Subcutaneous abdominal adipose tissue (tissue), 5 donors: Measurements from ENCODE around the gene EIF2B4.

Experiments used
- H3K27ac ChIP-seq: one replicate; pipeline ENCODE4 v1.7.0; 2013; ENCODE audit warnings: low read depth, mild to moderate bottlenecking, inconsistent platforms, low read length, moderate library complexity
- H3K27me3 ChIP-seq, 5 donors: one replicate each; pipeline ENCODE4 v1.7.0; 2013; ENCODE audit warnings: low read length in 5 of 5, inconsistent platforms in 1 of 5; ENCODE audit not compliant: control insufficient read depth in 5 of 5, insufficient read depth in 4 of 5
- H3K36me3 ChIP-seq, 5 donors: one replicate each; pipeline ENCODE4 v1.7.0; 2013; ENCODE audit warnings: low read length in 5 of 5; ENCODE audit not compliant: control insufficient read depth in 5 of 5, insufficient read depth in 5 of 5
- H3K4me1 ChIP-seq, 5 donors: one replicate each; pipeline ENCODE4 v1.7.0; 2013; ENCODE audit warnings: low read length in 5 of 5, mild to moderate bottlenecking in 3 of 5, moderate library complexity in 1 of 5; ENCODE audit not compliant: control insufficient read depth in 5 of 5, insufficient read depth in 5 of 5
- H3K4me3 ChIP-seq, 5 donors: one replicate each; pipeline ENCODE4 v1.7.0; 2013; ENCODE audit warnings: low read length in 5 of 5, low read depth in 1 of 5
- H3K9ac ChIP-seq, 5 donors: one replicate each; pipeline ENCODE4 v1.7.0; 2013; ENCODE audit warnings: low read length in 5 of 5, mild to moderate bottlenecking in 4 of 5, moderate library complexity in 3 of 5
- H3K9me3 ChIP-seq, 5 donors: one replicate each; pipeline ENCODE4 v1.7.0; 2013; ENCODE audit warnings: low read length in 5 of 5; ENCODE audit not compliant: control insufficient read depth in 5 of 5
- donor health status: healthy.
- donor health status: healthy.
- donor health status: healthy.
- donor health status: healthy.
- donor health status: healthy.

The EIF2B4 gene

GRCh38 chr2:27393225-27393624, 23.1 kb upstream of the EIF2B4 start:
- Histone ChIP-seq H3K4me3 (no peak overlapping the region), H3K4me1 (peaks cover 0 to 4% (median 0%) of the 10 kb centered on the region in 5 donors), H3K9me3 (no peaks in the 10 kb centered on the region), H3K9ac (no peak overlapping the region), H3K27ac (no peak overlapping the region), H3K36me3 (peaks cover 0 to 10% (median 5%) of the 10 kb centered on the region in 5 donors), H3K27me3 (no peaks in the 10 kb centered on the region)

- H3K4me3 ChIP-seq = no peak overlapping the region
- peaks cover 2 to 13% (median 6%) of the 10 kb centered on the region in 5 donors for H3K36me3 ChIP-seq
- peaks cover 0 to 4% (median 0%) of the 10 kb centered on the region in 5 donors for H3K4me1 ChIP-seq
- H3K27me3 ChIP-seq = no peaks in the 10 kb centered on the region
- H3K9ac ChIP-seq = no peak overlapping the region
- no peak overlapping the region for H3K27ac ChIP-seq
- no peaks in the 10 kb centered on the region for H3K9me3 ChIP-seq
These were observed 20.9 kb upstream of the EIF2B4 start for GRCh38 chr2:27390822-27391679.

- peaks cover 14 to 63% (median 57%) of the 10 kb centered on the region in 5 donors for H3K36me3 ChIP-seq
- H3K4me1 ChIP-seq = peaks cover 5 to 43% (median 31%) of the 10 kb centered on the region in 5 donors
- H3K27ac ChIP-seq = peak overlapping the region; percentile 90
- H3K9ac ChIP-seq = peak overlapping the region in 3 of 5 donors; percentile 77 to 82 (median 79)
- H3K27me3 ChIP-seq = no peaks in the 10 kb centered on the region
- H3K9me3 ChIP-seq = no peaks in the 10 kb centered on the region
- peak overlapping the region in 3 of 5 donors; percentile 59 to 76 (median 70) for H3K4me3 ChIP-seq
These were observed 11.5 kb upstream of the EIF2B4 start for GRCh38 chr2:27381577-27382181.

GRCh38 chr2:27380626-27381545, 10.7 kb upstream of the EIF2B4 start, which contains the start of gene ZNF513:
TSS of gene ZNF513 (minus strand) at chr2:27380734. CDS start at chr2:27380526, 208 bp downstream.
- Histone ChIP-seq H3K36me3 (peaks cover 10 to 67% (median 62%) of the 10 kb centered on the region in 5 donors), H3K9me3 (no peaks in the 10 kb centered on the region), H3K9ac (peak within 1 kb of the TSS; percentile 77 to 92 (median 87)), H3K4me1 (peaks cover 5 to 48% (median 36%) of the 10 kb centered on the region in 5 donors), H3K27ac (peak within 1 kb of the TSS; percentile 90), H3K4me3 (peak within 1 kb of the TSS; percentile 70 to 92 (median 76)), H3K27me3 (no peaks in the 10 kb centered on the region)

- peaks cover 3 to 67% (median 67%) of the 10 kb centered on the region in 5 donors for H3K36me3 ChIP-seq
- H3K9ac ChIP-seq = peak overlapping the region; percentile 77 to 92 (median 87)
- H3K27ac ChIP-seq = peak overlapping the region; percentile 90
- peak overlapping the region; percentile 68 to 92 (median 76) for H3K4me3 ChIP-seq
- H3K9me3 ChIP-seq = no peaks in the 10 kb centered on the region
- H3K27me3 ChIP-seq = no peaks in the 10 kb centered on the region
- H3K4me1 ChIP-seq = peaks cover 5 to 48% (median 36%) of the 10 kb centered on the region in 5 donors
These were observed 9.9 kb upstream of the EIF2B4 start for GRCh38 chr2:27379836-27380625.

- peaks cover 3 to 67% (median 67%) of the 10 kb centered on the region in 5 donors for H3K36me3 ChIP-seq
- no peaks in the 10 kb centered on the region for H3K27me3 ChIP-seq
- H3K4me3 ChIP-seq = peak overlapping the region; percentile 68 to 92 (median 76)
- H3K9ac ChIP-seq = peak overlapping the region; percentile 77 to 92 (median 87)
- H3K27ac ChIP-seq = peak overlapping the region; percentile 90
- no peaks in the 10 kb centered on the region for H3K9me3 ChIP-seq
- peaks cover 5 to 48% (median 36%) of the 10 kb centered on the region in 5 donors for H3K4me1 ChIP-seq
These were observed 9.3 kb upstream of the EIF2B4 start for GRCh38 chr2:27379383-27379835.

- Histone ChIP-seq H3K9me3 (no peaks in the 10 kb centered on the region), H3K4me1 (peaks cover 5 to 48% (median 36%) of the 10 kb centered on the region in 5 donors), H3K27ac (no peak overlapping the region), H3K4me3 (peak overlapping the region in 1 of 5 donors; percentile 76), H3K9ac (peak overlapping the region in 2 of 5 donors; percentile 77 to 92), H3K36me3 (peaks cover 0 to 67% (median 67%) of the 10 kb centered on the region in 5 donors), H3K27me3 (no peaks in the 10 kb centered on the region)
These were observed 8.7 kb upstream of the EIF2B4 start for GRCh38 chr2:27378809-27379290.

GRCh38 chr2:27378096-27378808, 8.1 kb upstream of the EIF2B4 start:
- H3K4me3 ChIP-seq = no peak overlapping the region
- no peaks in the 10 kb centered on the region for H3K27me3 ChIP-seq
- H3K36me3 ChIP-seq = peaks cover 0 to 67% (median 65%) of the 10 kb centered on the region in 5 donors
- no peak overlapping the region for H3K27ac ChIP-seq
- H3K9ac ChIP-seq = no peak overlapping the region
- H3K9me3 ChIP-seq = no peaks in the 10 kb centered on the region
- peaks cover 5 to 48% (median 36%) of the 10 kb centered on the region in 5 donors for H3K4me1 ChIP-seq
